GM18508 (cell line): ENCODE measurements around the gene RASGEF1C.
"Not testable (repeated sequence)": the region's sequence is repeated elsewhere in the genome, so short reads cannot be mapped to it uniquely, and the experiment has no call there.

Source experiments
- ATAC-seq: cut with Tn5 transposase; IDR thresholded peaks from one replicate; pipeline ENCODE4 v1.9.1; 2021; ENCODE audit warnings: moderate number of reproducible peaks; ENCODE audit not compliant: insufficient read depth, unreplicated experiment

The RASGEF1C gene

GRCh38 chr5:180212363-180213255 is 3.6 kb upstream of the RASGEF1C start:
- no peak for ATAC-seq

GRCh38 chr5:180211761-180212035 is 2.7 kb upstream of the RASGEF1C start:
- ATAC-seq = no peak

GRCh38 chr5:180210961-180211760 is 2.1 kb upstream of the RASGEF1C start:
- no peak for ATAC-seq

- not testable (repeated sequence) for ATAC-seq
These were observed 1.1 kb upstream of the RASGEF1C start for GRCh38 chr5:180210077-180210476.

- ATAC-seq = no peak
These were observed 453 bp downstream of the RASGEF1C start for GRCh38 chr5:180208435-180209081.

- ATAC-seq = no peak
These were observed 975 bp downstream of the RASGEF1C start for GRCh38 chr5:180208038-180208434.

GRCh38 chr5:180207593-180207992 is 1.4 kb downstream of the RASGEF1C start:
- ATAC-seq = no peak

GRCh38 chr5:180206993-180207392 is 2.0 kb downstream of the RASGEF1C start:
- ATAC-seq = no peak

- no peak for ATAC-seq
These were observed 3.1 kb downstream of the RASGEF1C start for GRCh38 chr5:180205916-180206315.

- ATAC-seq = no peak
These were observed 4.7 kb downstream of the RASGEF1C start for GRCh38 chr5:180204276-180204819.

- no peak for ATAC-seq
These were observed 6.0 kb downstream of the RASGEF1C start for GRCh38 chr5:180202939-180203573.

GRCh38 chr5:180201051-180201987 is 7.7 kb downstream of the RASGEF1C start:
- ATAC-seq = no peak

- ATAC-seq = no peak
These were observed 9.6 kb downstream of the RASGEF1C start for GRCh38 chr5:180199390-180199789.

- ATAC-seq = no peak
These were observed 10.8 kb downstream of the RASGEF1C start for GRCh38 chr5:180198208-180198607.

- ATAC-seq = no peak
These were observed 11.9 kb downstream of the RASGEF1C start for GRCh38 chr5:180197016-180197702.

GRCh38 chr5:180194410-180195345 is 14.3 kb downstream of the RASGEF1C start:
- no peak for ATAC-seq

- no peak for ATAC-seq
These were observed 15.1 kb downstream of the RASGEF1C start for GRCh38 chr5:180193749-180194375.
